GM13977 (cell line): ENCODE measurements around the gene USP9X.
"Not testable (repeated sequence)": the region's sequence is repeated elsewhere in the genome, so short reads cannot be mapped to it uniquely, and the experiment has no call there.

Experiments
- DNase-seq: peaks from one replicate; pipeline ENCODE4 v3.0.0; 2012; ENCODE audit warnings: low spot score
- CTCF ChIP-seq: IDR thresholded peaks from 2 replicates; pipeline ENCODE4 v1.5.1; 2012; ENCODE audit warnings: mild to moderate bottlenecking, control low read depth; ENCODE audit not compliant: insufficient read depth; ENCODE audit errors: extremely low read depth, missing control alignments
- in situ Hi-C: fragments of 300-500 bp; cut with MboI; formaldehyde crosslinking; loops from one replicate; pipeline ENCODE4 v1.12.0; 2022; ENCODE audit warnings: low sequenced_read_pairs, low pct_unique_long_range_greater_than_20kb, mixed read lengths, inconsistent platforms; ENCODE audit not compliant: unreplicated experiment

Gene USP9X

GRCh38 chrX:41047878-41048534 is 37.2 kb upstream of the USP9X start:
- TF ChIP-seq CTCF = no peak
- in situ Hi-C loops = no loop called here
- no peak for DNase-seq

GRCh38 chrX:41050359-41050758 is 34.9 kb upstream of the USP9X start:
- no peak for DNase-seq
- in situ Hi-C loops = no loop called here
- TF ChIP-seq CTCF = no peak

- no peak for DNase-seq
- TF ChIP-seq CTCF = no peak
- in situ Hi-C loops = no loop called here
These were observed 34.0 kb upstream of the USP9X start for GRCh38 chrX:41051288-41051687.

- TF ChIP-seq CTCF = no peak
- DNase-seq = no peak
- in situ Hi-C loops = no loop called here
These were observed 29.5 kb upstream of the USP9X start for GRCh38 chrX:41055740-41056139.

GRCh38 chrX:41063276-41063675 is 22.0 kb upstream of the USP9X start:
- in situ Hi-C loops, DNase-seq: not testable (repeated sequence)

GRCh38 chrX:41064018-41064417 is 21.2 kb upstream of the USP9X start:
- DNase-seq = no peak

GRCh38 chrX:41066391-41066790 is 18.9 kb upstream of the USP9X start:
- DNase-seq = no peak
- TF ChIP-seq CTCF = no peak
- in situ Hi-C loops = no loop called here

More at GRCh38 chrX:41064018-41064417, 21.2 kb upstream of the USP9X start:
- in situ Hi-C loops = no loop called here
- TF ChIP-seq CTCF = no peak
